GM18508 (cell line): ENCODE data around the gene ATXN1.
"Not testable (repeated sequence)": the region's sequence is repeated elsewhere in the genome, so short reads cannot be mapped to it uniquely, and the experiment has no call there.

Source experiments
- ATAC-seq: cut with Tn5 transposase; IDR thresholded peaks from one replicate; pipeline ENCODE4 v1.9.1; 2021; ENCODE audit warnings: moderate number of reproducible peaks; ENCODE audit not compliant: insufficient read depth, unreplicated experiment

ATXN1 gene

DNA sequence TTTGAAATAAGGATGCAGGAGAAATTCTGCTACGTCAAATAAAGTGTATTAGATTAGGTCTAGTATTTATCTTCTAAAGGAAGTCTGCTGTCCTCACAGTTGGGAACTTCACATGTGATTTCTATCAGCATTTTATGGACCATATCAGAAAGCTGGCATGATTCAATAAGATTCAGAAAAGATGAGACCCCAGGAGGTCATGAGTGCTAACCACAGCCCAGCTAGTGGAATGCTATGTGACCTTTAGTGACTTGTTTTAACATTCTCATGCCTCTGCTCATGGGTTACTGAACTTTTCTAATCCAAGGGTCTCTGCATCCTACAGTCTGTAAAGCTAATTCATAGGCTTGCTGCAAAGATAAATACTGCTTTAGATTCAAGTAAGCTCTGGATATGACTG, 372.8 kb downstream of the ATXN1 start:
- no peak for ATAC-seq

DNA sequence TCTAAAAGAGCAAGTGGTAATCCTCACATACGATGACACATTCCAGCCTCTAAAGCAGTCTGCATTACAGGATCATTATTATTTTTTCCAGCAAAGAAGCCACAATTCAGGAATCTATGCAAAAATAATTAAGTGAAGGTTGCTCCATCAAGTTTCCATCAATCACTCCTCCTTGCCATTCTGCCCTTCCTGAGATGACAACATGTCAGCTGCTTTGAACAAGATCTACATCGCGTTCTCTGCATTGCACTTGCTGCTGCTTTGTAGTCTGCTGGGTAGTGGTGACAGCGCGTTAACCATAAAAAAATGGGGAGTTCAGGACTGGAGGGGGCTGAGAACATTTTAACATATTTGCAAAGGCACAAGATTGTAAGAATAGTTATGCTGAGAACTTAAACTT, 375.2 kb downstream of the ATXN1 start:
- no peak for ATAC-seq

DNA sequence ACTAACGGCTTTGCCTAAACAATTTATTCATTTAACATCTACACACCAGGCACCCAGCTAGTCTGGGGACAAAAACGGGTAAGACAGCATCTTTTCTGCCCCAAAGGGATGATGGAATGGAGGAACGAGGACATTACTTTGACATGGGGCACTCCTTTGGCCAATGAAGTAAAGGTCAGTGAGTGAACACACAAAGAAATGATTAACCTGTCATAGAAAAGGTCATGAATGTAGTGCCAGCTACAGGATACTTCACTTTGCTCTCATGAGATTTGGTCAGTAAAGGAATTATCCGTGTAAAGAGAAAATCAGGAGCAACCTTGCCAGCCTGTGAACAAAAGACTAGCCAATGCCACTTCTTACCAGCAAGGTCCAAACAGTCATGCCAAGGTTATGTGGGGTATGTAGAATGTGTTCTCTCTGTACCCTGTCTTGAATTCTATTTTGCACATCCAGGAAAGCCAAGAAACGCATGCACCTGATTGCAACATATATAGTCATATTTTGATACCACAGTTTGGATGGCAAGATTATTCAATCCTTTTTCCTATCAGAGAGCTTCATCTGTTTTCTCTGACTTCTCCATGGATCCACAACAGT, 377.6 kb downstream of the ATXN1 start:
- ATAC-seq = no peak

DNA sequence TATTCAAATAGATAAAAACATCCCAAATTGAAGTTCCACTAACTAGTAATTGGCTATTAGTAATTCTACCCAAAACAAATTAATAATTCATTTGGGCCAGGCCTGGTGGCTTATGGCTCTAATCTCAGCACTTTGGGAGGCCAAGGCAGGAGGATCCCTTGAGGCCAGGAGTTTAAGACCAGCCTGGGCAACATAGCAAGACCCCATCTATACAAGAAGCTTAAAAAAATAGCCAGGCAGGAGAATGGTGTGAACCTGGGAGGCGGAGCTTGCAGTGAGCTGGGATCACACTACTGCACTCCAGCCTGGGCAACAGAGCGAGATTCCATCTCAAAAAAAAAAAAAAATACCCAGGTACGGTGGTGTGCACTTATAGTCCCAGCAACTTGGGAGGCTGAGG, 379.3 kb downstream of the ATXN1 start:
- not testable (repeated sequence) for ATAC-seq

DNA sequence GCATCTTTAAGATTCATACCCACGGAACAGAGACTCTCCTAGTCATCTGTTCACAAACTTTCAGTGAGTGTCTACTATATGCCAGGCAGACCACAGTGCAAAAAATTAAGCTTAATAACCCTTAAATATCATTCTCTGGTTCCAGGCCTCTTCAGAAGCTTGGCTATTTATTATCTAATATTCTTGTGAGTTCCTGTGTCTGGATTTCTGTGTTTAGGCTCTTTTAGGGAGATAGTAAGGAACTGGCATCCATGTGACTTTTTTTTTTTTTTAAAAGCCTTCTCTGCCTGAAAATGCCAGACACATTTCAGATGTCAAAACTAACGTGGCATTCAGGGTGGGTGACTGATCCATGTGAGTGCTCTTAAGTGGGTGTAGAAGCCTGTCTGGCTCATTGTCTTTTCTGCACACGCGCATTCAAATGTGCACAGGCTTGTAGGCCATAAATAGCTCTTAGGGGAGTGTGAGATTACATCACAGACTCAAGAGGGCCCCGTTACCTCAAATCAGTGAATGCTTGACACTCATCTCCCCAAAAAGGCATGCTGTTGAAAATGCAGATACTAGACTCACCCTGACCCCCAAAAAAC, 380.9 kb downstream of the ATXN1 start:
- ATAC-seq = no peak

- not testable (repeated sequence) for ATAC-seq
Measured at GRCh38 chr6:16378360-16378759, 382.9 kb downstream of the ATXN1 start.

DNA sequence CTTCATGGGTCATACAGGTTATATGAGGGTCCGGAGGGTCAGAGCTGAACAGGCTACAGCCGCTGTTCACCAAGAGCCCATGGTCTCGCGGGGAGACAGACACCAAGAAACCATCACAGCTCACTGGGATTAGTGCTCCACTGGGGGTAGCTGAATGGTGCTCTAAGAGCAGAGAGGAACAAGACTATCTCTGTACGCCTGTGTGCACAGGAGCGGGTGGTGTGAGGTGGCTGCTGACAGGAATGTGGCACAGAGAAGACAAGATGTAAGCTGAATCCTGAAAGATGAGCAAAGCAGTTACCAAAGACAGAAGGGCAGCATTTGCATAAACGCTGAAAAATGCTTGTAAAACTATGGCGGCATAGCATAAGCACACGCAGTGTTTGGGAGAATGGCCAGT, 383.8 kb downstream of the ATXN1 start:
- no peak for ATAC-seq

DNA sequence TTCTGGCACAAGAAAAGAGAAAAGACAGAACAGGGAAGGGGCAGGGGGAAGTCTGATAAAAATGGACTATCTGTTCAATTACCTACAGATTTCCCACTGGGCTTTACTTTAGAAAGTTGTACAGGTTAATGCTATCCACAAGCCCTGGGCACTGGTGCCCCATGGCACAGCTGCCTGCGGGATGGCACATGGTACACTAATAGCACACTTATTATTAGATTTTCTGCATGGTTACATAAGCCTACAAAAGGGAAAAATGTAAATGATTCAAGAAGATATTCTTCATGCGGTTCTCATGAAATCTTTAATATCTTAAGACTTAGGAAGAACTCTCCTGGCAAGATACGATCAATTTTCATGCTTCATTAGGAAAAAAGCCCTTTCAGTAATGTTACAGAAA, 385.4 kb downstream of the ATXN1 start:
- no peak for ATAC-seq

DNA sequence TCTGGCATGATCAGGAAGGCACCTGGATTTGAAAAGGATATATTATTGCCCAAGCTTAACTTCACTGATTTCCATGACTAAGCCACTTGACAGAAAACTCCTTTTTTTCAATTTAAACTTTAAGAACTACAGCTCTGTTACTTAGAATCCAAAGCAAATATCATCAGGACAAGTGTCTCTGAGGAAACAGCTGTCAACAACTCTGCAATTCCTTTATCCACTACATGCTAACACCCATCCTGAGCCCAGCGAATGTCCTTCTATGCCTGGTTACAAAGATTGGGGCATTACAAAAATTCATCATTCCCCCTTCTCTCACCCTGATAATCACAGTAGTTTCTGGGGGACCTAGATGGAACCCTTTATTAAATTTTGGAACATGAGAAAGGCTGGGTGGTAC, 386.1 kb downstream of the ATXN1 start:
- ATAC-seq = no peak

GRCh38 chr6:16374461-16375200, 386.6 kb downstream of the ATXN1 start:
- ATAC-seq = no peak

DNA sequence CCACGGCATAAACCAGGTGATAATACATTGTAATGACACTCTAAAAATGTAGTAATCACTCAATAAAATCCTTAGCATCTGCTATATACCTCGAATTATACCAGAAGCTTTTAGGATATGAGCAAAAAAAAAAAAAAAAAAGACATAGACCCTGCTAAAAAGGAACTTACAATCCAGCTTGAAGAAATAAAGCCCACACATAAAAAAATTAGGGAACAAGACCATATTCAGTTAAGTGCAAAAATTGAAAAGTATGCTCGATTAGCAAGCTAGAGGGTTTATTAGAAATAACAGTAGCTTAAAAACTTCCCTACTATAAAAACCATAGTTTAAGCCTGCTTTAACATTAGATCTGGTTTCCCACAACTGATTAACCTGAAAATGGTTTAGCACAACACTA, 387.2 kb downstream of the ATXN1 start:
- ATAC-seq = no peak

- ATAC-seq = no peak
Measured at GRCh38 chr6:16372029-16372776, 389.1 kb downstream of the ATXN1 start.

GRCh38 chr6:16371401-16371800, 389.9 kb downstream of the ATXN1 start:
- no peak for ATAC-seq

GRCh38 chr6:16370943-16371342, 390.3 kb downstream of the ATXN1 start:
- ATAC-seq = no peak

GRCh38 chr6:16369989-16370388, 391.3 kb downstream of the ATXN1 start:
- ATAC-seq = no peak

DNA sequence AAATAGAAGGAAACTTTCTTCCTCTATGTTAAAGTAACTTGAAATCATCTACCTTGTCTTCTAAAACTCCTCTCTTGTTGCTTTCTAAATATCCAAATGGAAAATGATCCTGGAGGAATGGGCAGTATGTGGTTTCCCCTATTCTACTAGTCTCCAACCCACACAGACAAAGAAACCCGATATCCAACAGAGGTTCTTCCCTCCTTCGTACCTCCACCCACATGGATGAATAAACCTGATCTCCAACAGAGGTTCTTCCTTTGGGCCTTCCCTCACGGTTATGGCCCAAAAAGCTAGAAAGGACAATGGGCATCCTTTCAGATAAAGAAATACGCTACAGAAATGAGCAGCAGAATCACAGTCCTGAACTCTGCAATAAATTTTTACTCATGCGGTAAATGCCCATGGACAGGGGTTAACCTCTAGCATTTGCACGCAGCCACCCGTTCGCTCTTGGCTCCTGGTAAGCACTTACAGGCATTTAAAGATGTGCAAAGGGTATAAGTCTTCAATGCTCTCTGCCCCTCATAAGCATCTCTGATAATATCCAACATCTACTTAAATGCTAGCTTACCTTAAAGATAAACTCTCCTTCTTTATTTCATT, 392.0 kb downstream of the ATXN1 start:
- no peak for ATAC-seq

GRCh38 chr6:16367571-16367970, 393.7 kb downstream of the ATXN1 start:
- no peak for ATAC-seq

DNA sequence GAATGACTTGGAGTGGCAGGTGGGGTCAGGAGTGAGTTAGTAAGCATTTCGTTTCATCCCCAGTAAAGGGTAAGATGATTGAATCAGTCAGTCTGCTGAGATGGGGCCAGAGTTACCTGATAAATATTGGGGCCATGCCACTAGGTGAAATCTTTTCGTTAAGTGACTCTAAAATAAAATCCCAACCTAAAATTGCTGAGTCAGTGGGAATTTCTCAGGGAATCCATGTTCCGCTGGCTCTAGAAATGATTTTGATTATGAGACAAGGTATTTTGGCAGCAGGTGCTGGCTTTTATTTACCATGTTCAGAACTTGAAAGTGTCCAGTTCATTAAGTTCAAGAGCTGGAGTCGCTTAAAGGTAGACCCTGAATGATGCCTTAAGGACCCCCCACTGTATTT, 397.5 kb downstream of the ATXN1 start:
- no peak for ATAC-seq

GRCh38 chr6:16362819-16363589, 398.3 kb downstream of the ATXN1 start:
- ATAC-seq = no peak

- ATAC-seq = no peak
Measured at GRCh38 chr6:16362296-16362695, 399.0 kb downstream of the ATXN1 start.
